GM08714 (cell line): ENCODE data around the gene AOX1.
"Not testable (repeated sequence)": the region's sequence is repeated elsewhere in the genome, so short reads cannot be mapped to it uniquely, and the experiment has no call there.

Experiments used
- H3K4me3 ChIP-seq: fragments of 200-500 bp; sonication (Bioruptor generic); 2 replicates; pipeline ENCODE4 v1.5.1; 2014; ENCODE audit warnings: mild to moderate bottlenecking, low read length, inconsistent platforms
- ZNF274 ChIP-seq: IDR thresholded peaks from 2 replicates; pipeline ENCODE4 v1.6.1; 2012; ENCODE audit warnings: mild to moderate bottlenecking, low read depth, low read length

AOX1 gene

DNA sequence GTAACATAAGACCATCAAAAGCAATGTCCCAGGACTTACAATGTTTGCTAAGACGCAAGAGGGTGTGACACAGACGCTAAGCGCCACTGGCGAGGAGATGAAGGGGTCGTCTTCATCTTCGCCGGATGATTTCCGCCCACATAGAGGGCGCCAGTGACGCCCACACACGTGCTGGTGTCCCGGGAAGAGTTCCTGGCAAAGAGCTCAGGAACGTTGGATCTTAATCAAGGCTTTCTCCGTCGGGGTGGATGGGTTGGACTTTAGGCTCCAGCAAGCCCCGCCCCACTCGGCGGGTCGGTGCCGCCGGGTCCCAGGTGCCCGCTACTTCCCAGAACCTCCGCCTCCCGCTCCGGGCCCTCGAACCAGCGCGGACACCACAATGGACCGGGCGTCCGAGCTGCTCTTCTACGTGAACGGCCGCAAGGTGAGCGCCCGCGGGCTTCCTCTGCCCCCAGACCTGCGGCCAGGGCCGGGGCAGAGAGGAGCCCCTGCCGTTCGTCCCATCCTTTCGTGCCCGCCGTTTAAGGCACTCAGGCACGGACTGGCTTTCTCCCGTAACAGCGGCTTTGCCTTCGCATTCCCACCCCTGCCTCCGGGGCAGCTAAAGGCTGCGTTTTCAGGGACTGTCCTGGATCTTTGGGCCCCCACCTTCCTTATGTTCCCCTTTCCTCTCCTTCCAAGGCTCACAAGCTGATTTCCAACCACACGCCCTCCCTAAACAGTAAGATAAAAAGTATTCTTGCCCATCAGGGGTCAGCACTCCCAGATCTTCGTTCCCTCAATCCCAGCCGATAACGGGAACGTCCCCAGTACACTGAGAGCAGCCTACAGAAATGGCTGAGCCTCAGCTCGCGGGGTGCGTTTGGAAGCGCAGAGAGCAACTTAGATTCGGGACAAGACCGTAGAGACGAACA is at the start of gene AOX1:
Gene AOX1, plus strand, starts transcription at position 285 of the 914 bp plus-strand sequence. Its CDS starts 95 bp downstream, at position 380.
- H3K4me3 ChIP-seq, result peak within 1 kb of the TSS; percentile 34; the same call in 1 of the 2 replicates
- no peak for TF ChIP-seq ZNF274

DNA sequence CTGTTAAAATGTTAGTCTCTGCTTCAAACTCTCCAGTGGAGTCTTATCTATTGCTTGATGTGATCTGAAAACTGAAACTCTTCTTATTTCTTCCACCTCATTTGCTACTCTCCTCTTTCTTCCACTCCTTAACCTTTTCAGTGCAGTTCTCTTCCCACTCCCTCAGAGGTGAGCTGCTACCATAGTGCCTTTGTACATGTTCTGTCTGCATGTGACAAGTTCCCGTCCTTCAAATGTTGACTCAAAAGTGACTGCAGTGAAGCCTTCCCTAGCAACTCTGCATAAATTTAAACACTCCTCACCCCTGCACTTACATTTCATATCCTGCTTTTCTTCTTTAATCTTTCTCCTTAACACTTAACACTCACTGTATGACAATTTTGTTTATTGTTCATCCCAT is 47.7 kb upstream of the AOX1 start:
- TF ChIP-seq ZNF274, result no peak
- no peak overlapping the region for H3K4me3 ChIP-seq

DNA sequence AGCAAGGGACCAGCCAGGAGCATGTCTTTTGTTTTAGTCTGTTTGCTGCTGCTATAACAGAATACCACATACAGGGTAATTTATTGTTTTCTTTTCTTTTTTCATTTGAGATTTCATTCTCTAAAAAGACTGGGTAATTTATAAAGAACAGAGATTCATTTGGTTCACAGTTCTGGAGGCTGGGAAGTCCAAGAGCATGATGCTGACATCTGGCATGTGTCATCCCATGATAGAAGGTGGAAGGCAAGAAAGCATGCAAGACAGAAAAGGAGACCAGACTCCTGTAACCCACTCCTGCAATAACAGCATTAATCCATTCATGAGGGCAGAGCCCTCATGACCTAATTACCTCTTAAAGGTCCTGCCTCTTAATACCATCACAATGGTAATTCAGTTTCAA is 45.0 kb upstream of the AOX1 start:
- TF ChIP-seq ZNF274, result no peak
- no peak overlapping the region for H3K4me3 ChIP-seq

DNA sequence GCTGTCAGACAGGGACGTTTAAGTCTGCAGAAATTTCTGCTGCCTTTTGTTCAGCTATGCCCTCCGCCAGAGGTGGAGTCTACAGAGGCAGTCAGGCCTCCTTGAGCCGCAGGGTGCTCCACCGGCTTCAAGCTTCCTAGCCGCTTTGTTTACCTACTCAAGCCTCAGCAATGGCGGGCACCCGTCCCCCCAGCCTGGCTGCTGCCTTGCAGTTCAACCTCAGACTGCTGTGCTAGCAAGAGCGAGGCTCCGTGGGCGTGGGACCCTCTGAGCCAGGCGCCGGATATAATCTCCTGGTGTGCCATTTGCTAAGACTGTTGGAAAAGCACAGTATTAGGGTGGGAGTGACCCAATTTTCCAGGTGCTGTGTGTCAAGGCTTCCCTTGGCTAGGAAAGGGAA is 19.2 kb upstream of the AOX1 start:
- not testable (repeated sequence) for H3K4me3 ChIP-seq

DNA sequence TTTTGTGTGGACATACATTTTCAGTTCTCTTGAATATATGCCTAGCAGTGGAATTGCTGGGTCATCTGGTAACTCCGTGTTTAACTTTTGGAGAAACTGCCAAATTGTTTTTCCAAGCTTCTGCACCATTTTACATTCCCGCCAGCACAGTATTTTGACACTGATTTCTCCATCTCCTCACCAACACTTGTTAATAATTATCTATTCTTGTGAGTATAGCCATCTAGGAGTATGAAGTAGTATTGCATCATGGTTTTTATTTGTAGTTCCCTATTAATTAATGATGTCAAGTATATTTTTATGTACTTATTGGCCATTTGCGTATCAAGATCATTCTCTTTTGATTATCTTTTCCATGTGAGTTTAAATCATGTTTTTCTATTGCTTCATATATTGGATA is 17.9 kb upstream of the AOX1 start:
- no peak overlapping the region for H3K4me3 ChIP-seq
- TF ChIP-seq ZNF274, result no peak

DNA sequence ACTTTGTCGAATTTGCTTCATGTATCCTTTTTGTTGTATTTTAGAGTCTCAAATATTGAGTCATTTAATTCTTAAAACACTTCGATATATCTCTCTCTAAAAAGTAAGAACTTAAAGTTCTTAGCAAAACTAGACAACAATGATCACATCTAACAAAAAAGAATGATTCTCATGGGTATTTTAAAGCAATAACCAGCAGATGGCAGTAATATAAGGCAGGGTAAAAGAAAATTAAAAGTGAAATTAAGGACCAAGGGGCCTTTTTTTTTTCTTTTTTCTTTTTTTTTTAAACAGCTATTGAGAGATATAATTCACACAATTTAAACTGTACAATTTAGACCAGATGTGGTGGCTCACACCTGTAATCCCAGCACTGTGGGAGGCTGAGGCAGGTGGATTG is 9.9 kb upstream of the AOX1 start:
- no peak overlapping the region for H3K4me3 ChIP-seq
- TF ChIP-seq ZNF274, result no peak

DNA sequence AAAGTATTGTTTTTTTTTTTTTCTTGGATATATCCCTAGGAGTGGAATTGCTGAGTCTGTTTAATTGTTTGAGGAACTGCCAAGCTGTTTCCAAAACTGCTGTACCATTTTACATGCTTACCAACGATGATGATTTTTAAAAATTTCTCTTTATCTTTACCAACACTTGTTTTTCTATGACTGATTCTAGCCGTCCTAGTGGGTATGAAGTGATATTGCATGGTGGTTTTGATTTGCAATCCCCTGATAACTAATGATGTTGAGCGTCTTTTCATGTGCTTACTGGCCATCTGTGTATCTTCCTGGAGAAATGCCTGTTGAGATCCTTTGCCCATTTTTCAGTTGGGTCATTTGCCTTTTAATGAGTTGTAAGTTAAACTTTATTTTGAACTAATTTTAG is 8.8 kb upstream of the AOX1 start:
- no peak for TF ChIP-seq ZNF274
- no peak overlapping the region for H3K4me3 ChIP-seq

DNA sequence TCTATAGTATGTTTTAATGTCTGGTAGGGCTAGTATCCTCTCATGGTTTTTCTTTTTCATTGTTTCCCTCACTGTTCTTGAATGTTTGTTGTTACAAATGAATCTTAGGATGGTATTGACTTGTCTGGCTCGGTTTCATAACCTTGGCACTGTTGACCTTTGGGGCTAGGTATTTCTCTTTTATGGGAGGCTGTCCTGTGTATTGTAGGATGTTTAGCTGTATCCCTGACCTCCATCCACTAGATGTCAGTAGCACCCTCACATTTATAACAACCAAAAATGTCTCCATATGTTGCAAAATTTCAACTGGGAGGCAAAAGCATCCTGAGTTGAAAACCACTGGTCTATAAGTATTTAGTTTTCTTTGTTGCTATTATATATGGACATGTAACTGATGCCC is 7.0 kb upstream of the AOX1 start:
- TF ChIP-seq ZNF274, result no peak
- H3K4me3 ChIP-seq, result no peak overlapping the region

DNA sequence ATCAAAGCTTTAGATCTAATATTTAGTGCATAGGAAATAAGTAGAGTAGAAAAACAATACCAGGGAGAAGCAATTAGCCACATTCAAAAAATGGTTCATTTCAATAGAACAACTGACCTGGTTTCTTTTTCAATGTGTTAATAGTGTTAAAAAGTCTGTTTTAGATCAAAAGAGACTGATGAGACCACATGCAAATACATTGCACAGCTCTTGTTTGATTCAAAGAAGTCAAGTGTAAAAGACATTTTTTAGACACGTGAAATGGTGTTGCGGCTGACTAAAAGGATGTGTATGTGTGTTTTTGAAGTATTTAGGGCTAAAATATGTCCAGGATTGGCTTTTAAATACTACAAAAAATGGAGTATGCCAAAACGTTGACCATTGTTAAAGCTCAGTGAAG is 1.2 kb upstream of the AOX1 start:
- TF ChIP-seq ZNF274, result no peak
- H3K4me3 ChIP-seq, result no peak overlapping the region

DNA sequence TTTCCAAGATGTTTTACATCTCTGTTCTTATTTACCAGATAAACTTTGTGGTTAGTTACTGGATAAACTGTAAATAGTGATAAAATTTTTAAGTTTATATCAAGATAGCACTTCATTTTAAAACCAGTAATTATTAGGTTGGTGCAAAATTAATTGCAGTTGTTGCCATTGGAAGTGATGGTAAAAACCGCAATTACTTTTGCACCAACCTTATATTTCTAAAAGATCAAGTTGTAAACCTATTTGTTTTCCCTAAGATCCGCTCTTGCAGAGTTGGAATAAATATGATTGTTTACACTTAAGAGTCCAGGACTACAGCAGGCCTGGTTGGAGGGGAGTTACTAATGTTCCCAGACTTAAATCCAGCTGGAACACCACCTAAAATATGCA is 479 bp upstream of the AOX1 start:
- no peak for TF ChIP-seq ZNF274
- H3K4me3 ChIP-seq, result peak overlapping the region; percentile 34; the same call in 1 of the 2 replicates

DNA sequence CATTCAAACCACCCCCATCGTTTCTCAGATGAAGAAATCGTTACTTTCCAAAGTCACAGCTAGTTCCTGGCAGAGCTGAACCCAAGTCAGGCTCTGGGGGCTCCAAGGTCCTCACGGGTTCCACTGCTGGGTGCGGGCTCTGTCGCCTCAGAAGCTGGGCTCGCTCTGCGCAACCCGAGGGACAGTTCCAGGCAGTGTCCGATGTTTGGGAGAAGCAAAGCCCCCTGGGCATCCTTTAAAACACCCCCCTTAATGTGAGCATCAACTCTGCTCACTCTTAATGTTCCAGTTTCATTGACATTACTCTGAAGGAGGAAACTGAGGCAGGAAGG is 796 bp downstream of the AOX1 start:
- no peak overlapping the region for H3K4me3 ChIP-seq
- TF ChIP-seq ZNF274, result no peak

DNA sequence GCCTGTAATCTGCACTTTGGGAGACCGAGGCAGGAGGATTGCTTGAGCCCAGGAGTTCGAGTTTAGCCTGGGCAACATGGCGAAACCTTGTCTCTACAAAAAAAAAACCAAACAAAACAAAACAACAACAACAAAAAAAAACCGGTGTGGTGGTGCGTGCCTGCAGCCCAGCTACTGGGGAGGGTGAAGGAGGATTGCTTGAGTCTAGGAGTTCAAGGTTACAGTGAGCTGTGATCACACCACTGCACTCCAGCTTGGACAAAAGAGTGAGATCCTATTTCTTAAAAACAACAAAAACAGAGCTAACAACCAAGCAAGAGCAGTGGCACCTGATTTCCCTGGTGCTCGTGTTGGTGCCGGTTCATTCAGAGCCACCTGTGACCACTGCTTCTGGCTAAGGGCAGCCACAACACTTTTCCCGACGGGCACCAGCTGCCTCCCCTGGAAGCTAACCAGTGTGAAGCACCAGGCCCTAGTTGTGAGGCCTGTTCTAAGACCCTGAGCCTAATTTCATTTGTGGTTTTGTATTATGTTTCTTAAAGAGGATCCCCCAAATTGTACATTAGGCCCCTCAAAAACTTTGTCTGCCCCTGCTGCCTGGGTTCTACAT is 1.3 kb downstream of the AOX1 start:
- H3K4me3 ChIP-seq, result no peak overlapping the region
- TF ChIP-seq ZNF274, result no peak

DNA sequence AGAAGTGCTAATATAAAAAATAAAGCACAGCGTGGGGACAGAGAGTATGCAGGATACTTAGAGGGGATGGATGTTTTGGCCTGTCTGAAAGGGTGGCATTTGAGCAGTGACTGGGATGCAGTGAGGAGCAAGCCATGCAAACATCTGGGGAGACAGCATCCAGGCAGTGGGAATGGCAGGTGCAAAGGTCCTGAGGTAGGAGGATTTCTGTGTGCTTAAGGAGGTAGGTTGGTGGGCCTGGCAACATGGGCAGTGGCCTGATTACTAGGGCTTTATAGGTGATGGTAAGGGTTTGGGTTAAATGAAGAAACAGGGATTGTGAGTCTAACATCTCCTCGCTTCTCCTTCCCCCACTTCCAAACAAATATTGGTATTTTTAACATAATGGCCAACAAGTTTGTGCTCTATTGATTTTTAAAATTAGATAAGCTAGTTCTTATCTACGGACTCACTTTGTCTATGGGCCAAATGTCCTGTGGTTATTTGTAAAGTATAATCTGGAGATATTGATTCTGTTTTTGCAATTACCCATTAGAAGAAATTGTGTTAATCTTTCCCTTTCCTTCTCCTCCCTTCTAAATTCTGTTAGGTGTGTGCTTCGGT is 2.4 kb downstream of the AOX1 start:
- no peak for TF ChIP-seq ZNF274
- H3K4me3 ChIP-seq, result no peak overlapping the region

DNA sequence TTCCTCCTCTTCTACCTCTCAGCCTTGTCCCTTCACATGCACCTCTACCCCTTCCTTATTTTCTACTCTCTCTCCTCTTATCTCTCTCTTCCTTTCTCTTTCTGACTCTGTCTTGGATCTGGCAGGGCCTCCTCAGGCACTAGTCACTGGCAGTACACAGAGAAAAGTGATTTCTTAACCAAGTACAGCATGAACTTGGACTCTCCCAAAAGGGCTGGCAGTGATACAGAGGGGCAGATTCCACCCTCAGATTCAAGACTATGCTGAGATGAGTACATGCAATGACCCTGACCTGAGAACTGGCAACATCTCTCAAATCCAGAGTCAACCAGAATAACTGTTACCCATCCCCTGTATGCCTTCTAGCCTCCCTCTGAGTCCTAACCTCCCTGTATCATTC is 4.3 kb downstream of the AOX1 start:
- TF ChIP-seq ZNF274, result no peak

DNA sequence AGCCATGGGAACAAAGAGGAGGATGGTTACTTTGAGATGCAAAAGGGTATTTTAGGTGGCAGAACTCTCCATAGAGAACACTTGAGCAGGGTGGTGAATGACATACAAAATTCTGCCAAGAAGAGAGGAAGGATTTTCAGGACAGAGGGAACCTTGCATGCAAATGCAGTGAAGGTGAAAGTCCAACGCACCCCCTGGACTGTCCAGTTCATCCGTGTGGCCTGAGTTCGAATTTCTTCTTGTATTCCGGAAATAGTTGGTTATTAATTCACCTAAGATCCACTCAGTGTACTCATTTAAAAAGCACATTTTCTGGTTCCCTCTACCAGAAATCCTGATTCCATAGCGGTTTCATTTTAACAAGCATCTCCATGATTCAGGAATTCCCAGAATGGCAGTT is 5.5 kb downstream of the AOX1 start:
- no peak overlapping the region for H3K4me3 ChIP-seq
- no peak for TF ChIP-seq ZNF274

More for the DNA sequence above, 4.3 kb downstream of the AOX1 start:
- no peak overlapping the region for H3K4me3 ChIP-seq
